Endodermal cell (in vitro differentiated cells): ENCODE measurements around the gene TRRAP. TPM values are rescaled to one million over a fixed set of nuclear protein-coding genes. Genes with fewer than 3 reads are reported as not detected.

Experiments used
- DNase-seq: peaks from one replicate; pipeline ENCODE4 v3.0.0-alpha.2; 2017
- H3K27ac ChIP-seq: 2 replicates; pipeline ENCODE4 v1.5.1; 2013; ENCODE audit warnings: mild to moderate bottlenecking, low read depth, low read length, moderate library complexity
- H3K27me3 ChIP-seq: 2 replicates; pipeline ENCODE4 v1.6.1; 2013; ENCODE audit warnings: mild to moderate bottlenecking, low read length, moderate library complexity; ENCODE audit not compliant: insufficient read depth, control insufficient read depth, poor library complexity, severe bottlenecking
- H3K36me3 ChIP-seq: 2 replicates; pipeline ENCODE4 v1.7.0; 2013; ENCODE audit warnings: mild to moderate bottlenecking, low read length, moderate library complexity; ENCODE audit not compliant: control insufficient read depth, insufficient read depth
- H3K4me1 ChIP-seq: one replicate; pipeline ENCODE4 v1.7.0; 2013; ENCODE audit warnings: low read length; ENCODE audit not compliant: control insufficient read depth, insufficient read depth
- H3K4me3 ChIP-seq: 2 replicates; pipeline ENCODE4 v1.5.1; 2013; ENCODE audit warnings: mild to moderate bottlenecking, low read length, moderate library complexity
- H3K9ac ChIP-seq: 2 replicates; pipeline ENCODE4 v1.6.1; 2013; ENCODE audit warnings: mild to moderate bottlenecking, low read length, moderate library complexity; ENCODE audit not compliant: poor library complexity, severe bottlenecking; ENCODE audit errors: extremely low read depth
- H3K9me3 ChIP-seq: 2 replicates; pipeline ENCODE4 v1.6.1; 2013; ENCODE audit warnings: mild to moderate bottlenecking, low read length, moderate library complexity; ENCODE audit not compliant: control insufficient read depth
- H3K27ac Mint-ChIP-seq: 2 replicates; pipeline ENCODE4 v1.8.0; 2020; ENCODE audit warnings: mixed read lengths
- H3K27me3 Mint-ChIP-seq: 2 replicates; pipeline ENCODE4 v1.8.0; 2021; ENCODE audit warnings: mild to moderate bottlenecking, mixed read lengths; ENCODE audit not compliant: insufficient read depth
- H3K36me3 Mint-ChIP-seq: 2 replicates; pipeline ENCODE4 v1.8.0; 2020; ENCODE audit warnings: low read depth, mixed read lengths
- H3K4me1 Mint-ChIP-seq: 2 replicates; pipeline ENCODE4 v1.8.0; 2020; ENCODE audit warnings: mixed read lengths
- H3K4me3 Mint-ChIP-seq: 2 replicates; pipeline ENCODE4 v1.8.0; 2020; ENCODE audit warnings: mild to moderate bottlenecking, moderate library complexity, mixed read lengths
- H3K9me3 Mint-ChIP-seq: 2 replicates; pipeline ENCODE4 v1.8.0; 2020; ENCODE audit warnings: mild to moderate bottlenecking, mixed read lengths
- CTCF ChIP-seq: fragments of 200-600 bp; sonication (generic); conservative IDR thresholded peaks from 2 replicates; pipeline ENCODE4 v1.5.0; 2021; ENCODE audit warnings: antibody characterized with exemption, mild to moderate bottlenecking
- WGBS, 2 experiments: methylation state at CpG; one replicate each; pipeline versions ENCODE4 v1.1.5 to v1.1.7; 2013; ENCODE audit warnings: missing lambda C conversion rate in 2 of 2, mixed read lengths in 1 of 2; ENCODE audit not compliant: insufficient coverage in 1 of 2, insufficient read length in 1 of 2; 5-methylcytosine and 5-hydroxymethylcytosine counted together
- total RNA-seq, 2 donors: library from RNA; stranded (reverse); fragmentation: NEBNext Ultra II Directional in 1 of 2; extraction: Animal tissue kit (Norgen Biotek cat#: 25700) in 1 of 2; gene quantifications; 2 replicates in 1 of 2; 3 replicates in 1 of 2; pipeline ENCODE4 v1.2.1, GENCODE V29; 2021

TRRAP gene
- total RNA-seq, 2 donors from 2014 or later: 64.3 to 68.8 TPM

DNA sequence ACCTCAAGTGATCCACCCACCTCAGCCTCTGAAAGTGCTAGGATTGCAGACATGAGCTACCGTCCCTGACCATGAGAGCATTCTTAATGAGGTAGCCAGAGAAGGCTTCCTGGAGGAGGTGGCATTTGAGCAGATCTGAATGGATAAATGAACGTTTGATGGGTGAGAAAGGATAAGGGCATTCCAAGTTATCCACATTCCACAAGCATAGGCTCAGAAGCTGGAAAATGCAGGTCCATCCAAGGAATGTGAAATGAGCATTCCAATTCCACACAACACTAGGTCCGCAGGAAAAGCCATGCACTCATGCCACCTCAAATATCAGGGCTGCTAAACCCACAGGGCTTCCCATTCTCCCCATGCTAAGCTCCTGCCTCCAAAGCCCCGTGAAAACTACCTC is 25.5 kb upstream of the TRRAP start:
- Mint-ChIP-seq H3K9me3 (no peaks in the 10 kb centered on the region), H3K27me3 (no peaks in the 10 kb centered on the region), H3K36me3 (no peaks in the 10 kb centered on the region), H3K4me3 (no peak overlapping the region), H3K4me1 (no peaks in the 10 kb centered on the region), H3K27ac (no peak overlapping the region)
- Histone ChIP-seq H3K9me3 (no peaks in the 10 kb centered on the region), H3K27me3 (no peaks in the 10 kb centered on the region), H3K27ac (no peak overlapping the region), H3K4me3 (no peak overlapping the region), H3K9ac (no peak overlapping the region), H3K4me1 (no peaks in the 10 kb centered on the region), H3K36me3 (no peaks in the 10 kb centered on the region)
- no peak for TF ChIP-seq CTCF
- 91 to 100% methylated on average over 1 to 4 of the region's 4 CpGs for WGBS, 2 experiments
- no peak for DNase-seq

- no peak overlapping the region for H3K9ac ChIP-seq
- no peaks in the 10 kb centered on the region for H3K4me1 ChIP-seq
- Mint-ChIP-seq H3K27me3 (peaks cover 10% of the 10 kb centered on the region), H3K36me3 (no peaks in the 10 kb centered on the region), H3K4me3 (no peak overlapping the region), H3K4me1 (no peaks in the 10 kb centered on the region), H3K9me3 (no peaks in the 10 kb centered on the region), H3K27ac (no peak overlapping the region)
- 94 to 95% methylated on average over 19 to 24 of the region's 24 CpGs for WGBS, 2 experiments
- H3K4me3 ChIP-seq: no peak overlapping the region
- no peak for TF ChIP-seq CTCF
- H3K27ac ChIP-seq: no peak overlapping the region
- no peaks in the 10 kb centered on the region for H3K36me3 ChIP-seq
- no peaks in the 10 kb centered on the region for H3K27me3 ChIP-seq
- no peaks in the 10 kb centered on the region for H3K9me3 ChIP-seq
- DNase-seq: no peak
These were observed 22.5 kb upstream of the TRRAP start for GRCh38 chr7:98855610-98856422.

DNA sequence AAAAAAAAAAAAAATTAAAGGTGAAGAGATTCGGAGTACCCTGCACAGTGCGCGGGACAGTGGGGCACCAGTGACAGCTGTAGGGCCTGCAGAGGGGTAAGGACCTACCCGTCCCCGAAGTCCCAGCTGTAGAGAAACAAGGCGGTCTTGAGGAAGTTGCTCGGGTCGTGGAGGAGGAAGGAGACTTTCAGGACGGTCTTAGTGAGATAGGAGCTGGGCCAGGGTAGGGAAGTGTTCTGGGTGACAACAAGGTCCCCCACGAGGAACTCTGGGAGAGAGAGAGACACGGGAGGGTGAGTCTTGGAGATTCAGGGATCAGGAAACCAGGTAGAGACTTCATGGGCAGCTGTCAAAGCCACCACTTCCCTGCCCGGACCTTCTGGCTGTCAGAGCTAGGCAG is 18.3 kb upstream of the TRRAP start:
- H3K9me3 Mint-ChIP-seq: no peaks in the 10 kb centered on the region
- Histone ChIP-seq H3K27me3 (no peaks in the 10 kb centered on the region), H3K4me3 (no peak overlapping the region), H3K36me3 (no peaks in the 10 kb centered on the region), H3K27ac (no peak overlapping the region), H3K9me3 (no peaks in the 10 kb centered on the region), H3K9ac (no peak overlapping the region), H3K4me1 (no peaks in the 10 kb centered on the region)
- H3K4me3 Mint-ChIP-seq: no peak overlapping the region
- TF ChIP-seq CTCF: no peak
- no peak overlapping the region for H3K27ac Mint-ChIP-seq
- H3K27me3 Mint-ChIP-seq: peaks cover 17% of the 10 kb centered on the region
- H3K36me3 Mint-ChIP-seq: no peaks in the 10 kb centered on the region
- WGBS, 2 experiments: 91 to 92% methylated on average over 9 to 12 of the region's 12 CpGs
- no peak for DNase-seq
- H3K4me1 Mint-ChIP-seq: no peaks in the 10 kb centered on the region
